Ureter (tissue), 1 donor: Measurements from ENCODE around the gene MAD2L2. TPM values are rescaled to one million over a fixed set of nuclear protein-coding genes. Genes with fewer than 3 reads are reported as not detected.

Experiments
- DNase-seq: peaks from one replicate; pipeline ENCODE4 v3.0.0-alpha.2; 2020; ENCODE audit warnings: low spot score
- total RNA-seq: library from RNA; stranded (reverse); gene quantifications from one replicate; pipeline ENCODE4 v1.2.4, GENCODE V29; 2023
- donor health status: DM: yes; HTN: yes; CAD: no.

The MAD2L2 gene
- total RNA-seq, 1 donor from 2014 or later, result 16.6 TPM

DNA sequence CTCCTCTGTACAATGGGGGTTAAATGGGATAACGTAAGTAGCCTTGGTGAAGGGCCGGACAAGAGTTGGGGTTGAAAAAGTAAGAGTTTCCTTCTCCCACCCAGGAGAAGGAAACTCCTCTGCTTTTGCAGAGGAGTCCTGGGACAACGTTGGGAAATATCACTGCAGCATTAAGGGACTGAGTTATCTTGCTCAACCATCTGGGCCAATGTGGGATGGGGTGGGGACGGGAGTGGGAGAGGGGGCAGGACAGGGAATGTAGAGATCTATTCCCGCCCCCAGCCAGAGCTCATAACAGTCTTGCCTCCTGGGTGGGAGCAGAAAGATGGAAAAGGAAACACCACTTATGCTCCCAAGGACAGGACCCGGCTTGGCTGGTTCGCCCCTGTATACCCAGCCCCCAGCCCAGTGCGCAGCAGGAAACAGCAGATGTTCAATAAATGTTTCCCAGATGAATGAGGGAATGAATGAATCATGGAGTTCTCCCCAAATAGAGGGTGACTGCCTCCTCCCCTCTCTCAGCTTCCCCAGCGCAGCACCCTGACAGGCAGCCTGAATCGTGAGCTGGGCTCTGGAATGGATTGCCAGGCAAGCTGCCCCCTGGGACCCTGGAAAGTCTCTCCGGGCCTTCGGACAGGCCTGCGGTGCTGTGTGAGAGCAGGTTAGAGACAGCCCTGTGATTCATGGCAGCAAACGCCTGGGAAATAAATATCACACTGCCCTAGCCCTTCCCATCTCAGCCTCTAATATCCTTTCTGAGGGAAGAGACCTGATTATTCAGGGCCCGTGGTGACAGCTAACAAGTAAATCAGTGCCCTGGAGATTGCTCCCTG, 51.5 kb downstream of the MAD2L2 start:
- DNase-seq, result no peak

DNA sequence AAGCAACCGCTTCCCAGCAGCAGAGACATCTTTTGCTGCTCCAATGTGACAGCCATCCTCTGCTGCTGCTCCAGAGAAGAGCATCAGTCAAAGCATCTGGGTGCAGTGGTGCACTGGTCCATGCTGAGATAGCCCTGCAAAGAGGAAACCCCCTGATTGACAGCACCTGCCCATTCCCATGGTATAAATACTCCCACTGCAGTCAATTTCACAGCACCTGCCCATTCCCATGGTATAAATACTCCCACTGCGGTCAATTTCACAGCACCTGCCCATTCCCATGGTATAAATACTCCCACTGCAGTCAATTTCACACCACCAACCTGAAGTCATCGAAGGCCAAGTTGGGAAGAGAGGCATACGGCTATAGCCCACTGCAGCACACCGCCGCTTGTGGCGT, 52.2 kb downstream of the MAD2L2 start:
- no peak for DNase-seq

DNA sequence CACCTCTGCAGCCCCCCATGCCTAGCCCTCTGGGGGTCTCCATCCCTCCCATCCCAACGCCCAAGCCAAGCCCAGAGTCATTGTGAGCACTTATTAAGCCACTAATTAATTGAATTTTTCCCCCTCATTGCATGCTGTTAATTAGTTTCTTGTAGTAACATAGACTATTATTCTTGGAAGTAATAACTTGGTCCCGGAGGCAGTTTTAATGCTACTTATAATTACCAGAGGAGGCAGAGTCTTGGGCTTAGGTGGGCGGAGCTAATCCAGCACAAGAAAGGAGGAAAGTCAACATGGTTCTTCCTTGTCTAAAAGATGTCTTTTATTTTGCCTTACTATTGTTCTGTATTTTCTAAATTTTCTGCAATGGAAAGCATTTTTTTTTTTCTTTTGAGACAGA, 54.4 kb downstream of the MAD2L2 start:
- no peak for DNase-seq

Other genes with a start within 250 kb of the MAD2L2 start
- 0.34 TPM for gene DISP3, start 202.0 kb downstream of the MAD2L2 start, total RNA-seq
- gene FBXO2, start 26.7 kb downstream of the MAD2L2 start, total RNA-seq, result 3.5 TPM
- gene FBXO44, start 26.3 kb downstream of the MAD2L2 start, total RNA-seq, result 19.3 TPM
- 7.5 TPM for gene FBXO6, start 16.9 kb downstream of the MAD2L2 start, total RNA-seq
- 0.08 TPM for gene DRAXIN, start 10.6 kb upstream of the MAD2L2 start, total RNA-seq
- gene AGTRAP, start 55.0 kb upstream of the MAD2L2 start, total RNA-seq, result 33.1 TPM
- gene C1orf167, start 81.0 kb upstream of the MAD2L2 start, total RNA-seq, result 0.68 TPM
- gene MTHFR, start 124.8 kb upstream of the MAD2L2 start, total RNA-seq, result 55.4 TPM
- gene CLCN6, start 125.0 kb upstream of the MAD2L2 start, total RNA-seq, result 25.9 TPM
- not detected for gene NPPA, start 166.6 kb upstream of the MAD2L2 start, total RNA-seq
- not detected for gene NPPB, start 177.8 kb upstream of the MAD2L2 start, total RNA-seq
- gene KIAA2013, start 245.3 kb upstream of the MAD2L2 start, total RNA-seq, result 36.6 TPM